Stimulated activated CD8-positive, alpha-beta memory T cell treated with anti-CD3 and anti-CD28 coated beads, Interleukin-12 subunit alpha, Interleukin-12 subunit beta, amount 100 ng/mL, for 24 hours (primary cell): ENCODE measurements around the gene PRKCE.
A peak's percentile ranks its signal among the peaks of the same experiment; 100 is the strongest.

Source experiments
- DNase-seq: peaks from one replicate; pipeline ENCODE4 v3.0.0-alpha.2; 2020; ENCODE audit errors: extremely low read depth

PRKCE gene

DNA sequence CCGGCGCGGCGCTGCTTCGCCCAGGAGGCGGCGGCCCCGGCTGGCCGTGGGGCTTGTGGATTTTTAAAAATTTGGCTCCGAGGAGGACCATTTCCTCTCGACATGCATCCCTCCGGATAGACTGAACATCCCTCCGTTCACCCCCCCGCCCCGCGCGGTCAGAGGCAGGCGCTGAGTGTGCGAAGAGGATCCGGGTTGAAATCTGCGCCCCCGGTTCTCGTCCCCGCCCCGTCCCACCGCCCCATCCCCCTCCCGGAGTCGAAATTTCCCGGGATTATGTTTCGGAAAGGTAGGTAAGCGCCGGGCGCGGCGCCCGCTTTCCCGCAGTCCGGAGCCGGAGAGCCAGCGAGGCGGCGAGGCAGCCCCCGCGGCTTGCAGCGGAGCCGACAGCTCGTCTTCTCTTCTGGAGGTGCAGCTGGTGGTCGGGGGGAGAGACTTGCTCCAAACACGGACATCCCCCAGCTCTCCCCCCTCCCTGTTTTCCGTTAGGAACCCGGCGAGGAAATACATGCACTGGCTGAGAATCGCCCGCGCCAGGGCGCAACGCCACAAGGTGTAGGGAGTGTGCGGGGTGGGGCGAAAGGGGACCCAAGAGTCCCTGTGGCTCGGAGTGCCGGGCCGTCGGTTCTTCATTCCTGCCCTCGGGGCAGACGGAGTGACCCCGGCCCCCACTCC is at the start of gene PRKCE:
TSS of gene PRKCE (plus strand) at position 261 of the 675 bp plus-strand sequence.
- no peak for DNase-seq

DNA sequence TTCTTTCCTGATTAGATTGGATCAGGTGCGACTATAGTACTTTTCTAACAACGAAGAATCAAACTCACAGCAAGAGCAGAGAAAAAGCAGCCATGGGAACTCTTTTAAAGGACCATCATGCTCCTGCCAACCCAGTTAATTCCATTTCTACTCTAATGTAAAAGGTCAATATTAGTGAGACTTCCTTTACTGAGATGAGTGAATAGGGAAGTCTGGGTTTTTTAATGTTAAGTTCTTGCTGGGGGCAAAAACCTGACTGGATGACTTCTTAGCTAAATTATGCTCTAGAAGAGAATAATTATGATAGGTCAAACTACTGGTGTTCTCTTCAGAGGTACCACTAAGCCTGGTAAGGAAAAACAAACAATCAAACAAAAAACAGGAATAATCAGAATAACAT is 48.9 kb upstream of the PRKCE start:
- DNase-seq = no peak

GRCh38 chr2:45605116-45605515 is 46.4 kb upstream of the PRKCE start:
- no peak for DNase-seq

- DNase-seq = no peak
Measured at GRCh38 chr2:45606796-45607195, 44.7 kb upstream of the PRKCE start.

- DNase-seq = no peak
Measured at GRCh38 chr2:45607701-45608100, 43.8 kb upstream of the PRKCE start.

DNA sequence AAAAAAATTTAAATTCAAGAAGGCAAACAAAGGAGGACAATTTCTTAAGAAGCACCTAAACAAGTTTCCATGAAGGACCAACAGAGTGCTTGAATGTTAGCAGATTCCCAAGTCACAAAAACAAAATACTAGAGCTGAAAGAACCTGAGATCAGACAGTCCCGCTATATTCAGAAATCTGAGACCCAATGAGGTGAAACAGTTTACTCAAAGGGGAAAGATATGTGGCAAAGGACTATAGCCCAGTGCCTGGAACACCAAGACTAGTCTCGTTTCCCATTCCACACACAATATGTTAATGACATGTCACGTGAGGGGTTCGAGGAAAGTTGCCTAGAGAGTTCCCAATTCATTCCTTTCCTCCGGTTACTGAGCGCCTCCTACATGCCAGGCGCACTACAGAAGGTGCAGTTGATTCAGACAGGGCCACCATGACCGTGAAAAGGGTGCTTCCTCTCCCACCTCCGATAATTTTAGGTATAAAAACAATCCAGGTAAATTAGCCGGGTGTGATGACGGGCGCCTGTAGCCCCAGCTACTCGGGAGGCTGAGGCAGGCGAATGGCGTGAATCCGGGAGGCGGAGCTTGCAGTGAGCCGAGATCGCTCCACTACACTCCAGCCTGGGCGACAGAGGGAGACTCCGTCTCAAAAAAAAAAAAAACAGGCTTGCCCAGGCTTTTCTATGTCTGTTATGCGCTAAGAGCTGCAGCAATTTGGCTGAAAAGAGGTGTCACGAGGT is 41.0 kb upstream of the PRKCE start:
- no peak for DNase-seq

- peak; percentile 80 for DNase-seq
Measured at GRCh38 chr2:45611020-45611859, 40.2 kb upstream of the PRKCE start, which contains the start of gene SRBD1. TSS of gene SRBD1 (minus strand) at chr2:45611267. CDS start at chr2:45605441, 5,826 bp downstream.

- no peak for DNase-seq
Measured at GRCh38 chr2:45612285-45612684, 39.2 kb upstream of the PRKCE start.

- no peak for DNase-seq
Measured at GRCh38 chr2:45612731-45613130, 38.7 kb upstream of the PRKCE start.

DNA sequence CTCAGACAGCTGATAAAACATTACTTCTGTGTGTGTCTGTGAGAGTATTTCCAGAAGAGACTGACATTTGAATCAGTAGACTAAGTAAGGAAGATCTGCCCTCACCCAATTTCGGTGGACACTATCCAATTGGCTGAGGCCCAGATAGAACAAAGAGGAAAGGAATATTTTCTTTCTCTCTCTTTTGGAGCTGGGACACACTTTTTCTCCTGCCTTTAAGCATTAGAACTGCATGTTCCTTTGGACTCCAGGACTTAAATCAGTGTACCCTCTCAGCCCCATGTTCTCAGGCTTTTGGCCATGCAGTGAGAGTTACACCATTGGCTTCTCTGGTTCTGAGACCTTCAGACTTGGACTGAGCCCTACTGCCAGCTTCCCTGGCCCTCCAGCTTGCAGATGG is 37.1 kb upstream of the PRKCE start:
- no peak for DNase-seq

DNA sequence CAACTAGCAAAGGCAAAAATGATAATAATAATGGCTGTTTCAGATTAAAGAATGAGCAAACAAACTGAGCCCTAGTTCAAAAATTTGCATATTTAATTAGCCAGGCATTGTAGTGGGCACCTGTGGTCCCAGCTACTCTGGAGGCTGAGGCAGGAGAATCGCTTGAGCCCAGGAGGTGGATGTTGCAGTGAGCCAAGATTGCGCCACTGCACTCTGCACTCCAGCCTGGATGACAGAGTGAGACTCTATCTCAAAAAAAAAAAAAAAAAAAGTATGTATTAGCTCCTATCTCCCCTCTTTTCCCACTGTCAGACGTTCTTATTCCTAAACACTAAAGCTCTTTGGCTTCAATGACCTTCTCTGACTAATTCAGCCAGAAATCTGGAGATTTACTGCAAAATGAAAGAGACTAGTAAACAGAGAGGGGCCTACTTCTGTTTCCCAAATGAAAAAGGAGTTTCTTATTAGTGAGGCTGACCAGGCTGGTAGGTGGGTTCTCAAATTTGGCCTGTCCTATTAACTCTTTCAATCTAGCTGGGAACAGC is 36.5 kb upstream of the PRKCE start:
- DNase-seq = no peak

GRCh38 chr2:45616658-45617411 is 34.6 kb upstream of the PRKCE start:
- no peak for DNase-seq

DNA sequence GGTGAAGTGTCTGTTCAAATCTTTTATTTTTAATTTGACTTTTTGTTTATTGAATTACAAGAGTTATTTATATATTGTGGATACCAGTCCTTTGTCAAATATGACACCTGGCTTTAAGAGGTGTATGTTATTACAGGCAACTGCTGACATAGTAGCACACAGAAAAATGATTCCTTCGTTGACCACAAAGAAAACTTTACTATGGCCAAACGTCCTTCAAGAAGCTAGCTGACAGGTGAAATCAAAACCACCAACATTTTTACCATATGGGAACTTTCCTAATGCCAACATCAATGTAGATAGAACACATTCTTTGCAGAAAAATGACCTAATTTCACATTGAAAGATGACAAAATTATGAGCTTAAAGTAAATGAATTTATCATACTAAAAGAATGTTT is 34.0 kb upstream of the PRKCE start:
- DNase-seq = no peak

DNA sequence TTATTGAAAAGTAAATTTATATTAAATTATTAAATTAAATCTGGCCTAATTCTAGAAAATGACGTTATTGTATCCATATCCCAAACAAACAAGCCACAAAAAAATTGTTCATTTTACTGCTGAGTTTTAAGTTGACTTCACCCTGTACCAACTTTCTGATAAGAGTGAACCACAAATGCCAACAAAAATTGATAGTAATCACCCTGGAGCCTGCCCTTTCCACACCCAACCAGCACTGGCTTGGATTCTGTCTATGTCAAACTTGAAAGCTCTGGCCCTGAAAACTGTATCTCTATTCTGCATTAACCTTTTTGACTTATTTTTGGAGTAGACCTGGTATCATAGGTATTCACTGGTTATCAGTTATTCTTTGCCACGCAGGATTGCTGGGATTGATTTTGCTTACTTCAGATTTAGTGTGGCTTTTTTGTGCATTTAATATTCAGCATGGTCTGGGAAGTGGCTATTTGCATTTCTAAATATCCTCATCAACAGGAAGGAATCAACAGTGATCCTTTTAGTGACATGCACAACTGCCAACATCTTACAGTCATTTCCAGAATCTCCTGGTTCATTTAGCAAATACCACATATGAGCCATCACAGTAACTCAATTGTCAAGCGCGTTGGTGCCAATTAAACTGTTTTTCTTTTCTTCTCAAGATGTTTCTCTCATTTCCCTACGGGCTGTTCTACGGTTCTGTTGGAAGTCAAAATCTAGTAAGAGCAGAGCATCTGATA is 29.0 kb upstream of the PRKCE start:
- no peak for DNase-seq

GRCh38 chr2:45623098-45623497 is 28.4 kb upstream of the PRKCE start:
- DNase-seq = no peak

DNA sequence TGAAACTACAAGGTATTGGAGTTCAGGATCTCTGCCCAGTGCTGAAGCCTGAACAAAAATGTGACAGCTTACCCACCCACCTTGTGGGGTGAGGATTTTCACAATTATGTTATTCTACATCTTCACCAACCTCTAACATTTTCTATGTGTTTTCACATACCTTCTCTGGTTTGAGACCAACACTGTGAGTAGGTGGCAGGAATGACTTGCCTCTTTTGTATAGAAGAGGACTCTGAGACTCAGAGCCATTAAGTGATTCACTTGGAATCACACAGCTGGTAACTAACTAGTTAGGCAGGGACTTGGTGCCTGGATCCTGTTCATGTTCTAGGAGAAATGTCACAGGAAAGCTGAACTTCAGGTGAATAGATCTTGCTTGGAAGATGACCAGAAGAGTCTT is 25.7 kb upstream of the PRKCE start:
- DNase-seq = no peak

DNA sequence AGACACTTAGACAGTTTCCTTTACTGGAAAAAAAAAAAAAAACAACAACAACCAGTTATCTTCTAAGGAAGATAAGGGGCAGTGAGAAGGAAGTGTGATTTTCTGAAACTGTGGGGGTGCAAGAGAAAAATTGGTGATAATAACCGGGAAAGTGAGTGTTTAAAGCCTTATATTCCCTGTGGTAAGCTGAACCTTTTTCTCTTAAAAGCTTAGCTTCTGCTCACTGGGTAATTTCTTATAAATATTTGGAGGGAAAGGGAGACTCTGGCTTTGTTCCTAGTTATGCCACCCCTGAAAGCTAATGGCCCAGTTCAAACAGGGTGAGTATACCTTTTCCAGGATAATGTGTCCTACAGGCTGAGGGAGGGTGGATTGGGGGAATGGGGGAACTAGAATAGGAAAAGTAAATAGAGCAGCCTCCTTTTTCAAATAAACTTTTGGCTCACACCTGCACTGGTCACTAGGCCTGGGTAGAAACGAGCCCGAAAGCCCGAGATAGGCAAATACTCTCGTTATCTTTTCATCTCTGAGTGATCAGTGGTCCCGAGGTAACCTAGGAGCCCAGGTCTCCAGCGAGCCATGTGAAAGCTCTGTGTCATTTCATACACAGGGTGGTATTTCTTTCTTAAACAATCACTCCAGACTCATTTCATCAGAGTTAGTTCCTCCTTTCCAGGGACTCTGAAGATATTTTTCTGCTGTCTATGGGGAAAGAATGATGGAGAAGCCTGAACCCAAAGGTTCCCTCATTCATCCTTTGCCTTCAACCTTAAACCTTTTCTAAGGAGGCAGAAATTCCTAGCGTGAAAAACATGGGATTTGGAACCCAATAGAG is 24.9 kb upstream of the PRKCE start:
- no peak for DNase-seq

- no peak for DNase-seq
Measured at GRCh38 chr2:45627911-45628310, 23.6 kb upstream of the PRKCE start.

DNA sequence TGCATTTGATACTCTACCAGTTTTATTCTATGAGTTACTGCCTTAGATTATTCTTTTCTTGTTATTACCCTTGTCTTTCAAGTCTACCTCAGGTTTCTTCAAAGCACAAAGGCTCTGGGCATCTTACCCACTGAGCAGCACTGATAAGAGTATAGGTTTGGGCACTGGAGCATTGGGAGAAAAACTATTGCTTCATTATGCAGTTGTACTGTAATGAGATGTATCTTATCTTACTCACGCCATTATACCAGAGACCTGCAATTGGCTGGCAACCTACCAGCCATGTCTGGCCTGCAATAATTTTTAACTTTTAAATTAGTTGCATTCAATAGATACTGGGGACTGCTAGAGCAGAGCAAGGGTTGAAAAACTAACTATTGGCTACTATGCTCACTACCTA is 21.5 kb upstream of the PRKCE start:
- DNase-seq = no peak

DNA sequence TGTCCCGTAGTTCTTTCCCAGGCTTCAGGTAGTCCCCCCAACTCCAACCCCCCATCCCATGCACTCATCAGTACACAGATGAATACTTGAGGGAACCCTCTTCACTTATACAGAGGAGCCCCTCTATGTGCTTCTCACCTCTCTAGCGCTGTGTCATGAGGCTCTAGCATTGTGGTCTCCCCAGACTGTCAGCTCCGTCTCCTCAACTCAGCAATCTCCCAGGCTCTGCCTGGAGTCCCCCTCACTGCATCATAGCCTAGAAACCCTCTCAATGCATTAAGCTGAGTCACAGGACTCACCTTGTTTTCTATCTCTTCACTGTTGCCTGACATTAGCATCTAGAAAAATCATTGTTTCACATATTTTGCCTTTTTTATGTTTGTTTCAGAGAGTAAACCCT is 20.2 kb upstream of the PRKCE start:
- no peak for DNase-seq
